ENCODE data around the gene CYP19A1. TPM values are rescaled to one million over a fixed set of nuclear protein-coding genes. Genes with fewer than 3 reads are reported as not detected.

The CYP19A1 gene
- total RNA-seq, 1 donor from 2014 or later, result not detected

GRCh38 chr15:51198701-51199232, 139.6 kb downstream of the CYP19A1 start:
- TF ChIP-seq CTCF (IDR thresholded peaks at IDR 0.05; ENCODE audit: partially characterized antibody, unreplicated experiment), result no peak
- no peak for DNase-seq

GRCh38 chr15:51195459-51195858, 142.9 kb downstream of the CYP19A1 start:
- Mint-ChIP-seq H3K27ac (ENCODE audit: unreplicated experiment) (no peak overlapping the region), H3K36me3 (ENCODE audit: unreplicated experiment) (no peaks in the 10 kb centered on the region), H3K27me3 (ENCODE audit: unreplicated experiment) (no peaks in the 10 kb centered on the region), H3K4me3 (ENCODE audit: unreplicated experiment) (no peak overlapping the region), H3K4me1 (ENCODE audit: low read depth, unreplicated experiment) (peaks cover 3% of the 10 kb centered on the region), H3K9me3 (ENCODE audit: unreplicated experiment) (no peaks in the 10 kb centered on the region)
- no peak for DNase-seq
- TF ChIP-seq CTCF (IDR thresholded peaks at IDR 0.05; ENCODE audit: partially characterized antibody, unreplicated experiment), result no peak

More at GRCh38 chr15:51198701-51199232, 139.6 kb downstream of the CYP19A1 start:
- no peaks in the 10 kb centered on the region for H3K36me3 Mint-ChIP-seq (ENCODE audit: unreplicated experiment)
- H3K27ac Mint-ChIP-seq (ENCODE audit: unreplicated experiment), result no peak overlapping the region
- no peaks in the 10 kb centered on the region for H3K27me3 Mint-ChIP-seq (ENCODE audit: unreplicated experiment)
- H3K4me3 Mint-ChIP-seq (ENCODE audit: unreplicated experiment), result no peak overlapping the region
- no peaks in the 10 kb centered on the region for H3K4me1 Mint-ChIP-seq (ENCODE audit: low read depth, unreplicated experiment)
- no peaks in the 10 kb centered on the region for H3K9me3 Mint-ChIP-seq (ENCODE audit: unreplicated experiment)

GRCh38 chr15:51193979-51194378, 144.4 kb downstream of the CYP19A1 start:
- DNase-seq, result no peak
- Mint-ChIP-seq H3K27me3 (ENCODE audit: unreplicated experiment) (no peaks in the 10 kb centered on the region), H3K4me3 (ENCODE audit: unreplicated experiment) (no peak overlapping the region), H3K36me3 (ENCODE audit: unreplicated experiment) (no peaks in the 10 kb centered on the region), H3K9me3 (ENCODE audit: unreplicated experiment) (no peaks in the 10 kb centered on the region), H3K27ac (ENCODE audit: unreplicated experiment) (no peak overlapping the region), H3K4me1 (ENCODE audit: low read depth, unreplicated experiment) (peaks cover 3% of the 10 kb centered on the region)
- no peak for TF ChIP-seq CTCF (IDR thresholded peaks at IDR 0.05; ENCODE audit: partially characterized antibody, unreplicated experiment)

- DNase-seq, result no peak
Measured at GRCh38 chr15:51193526-51193925, 144.9 kb downstream of the CYP19A1 start.

More at GRCh38 chr15:51193526-51193925, 144.9 kb downstream of the CYP19A1 start:
- Mint-ChIP-seq H3K4me1 (ENCODE audit: low read depth, unreplicated experiment) (peaks cover 3% of the 10 kb centered on the region), H3K27me3 (ENCODE audit: unreplicated experiment) (no peaks in the 10 kb centered on the region), H3K9me3 (ENCODE audit: unreplicated experiment) (no peaks in the 10 kb centered on the region), H3K27ac (ENCODE audit: unreplicated experiment) (no peak overlapping the region), H3K36me3 (ENCODE audit: unreplicated experiment) (no peaks in the 10 kb centered on the region), H3K4me3 (ENCODE audit: unreplicated experiment) (no peak overlapping the region)
- TF ChIP-seq CTCF (IDR thresholded peaks at IDR 0.05; ENCODE audit: partially characterized antibody, unreplicated experiment), result no peak
